Activated naive CD8-positive, alpha-beta T cell treated with anti-CD3 and anti-CD28 coated beads for 36 hours (primary cell): ENCODE measurements around the gene ADCK1. TPM values are rescaled to one million over a fixed set of nuclear protein-coding genes. Genes with fewer than 3 reads are reported as not detected.
"Not testable (repeated sequence)": the region's sequence is repeated elsewhere in the genome, so short reads cannot be mapped to it uniquely, and the experiment has no call there.

Experiments
- DNase-seq: peaks from one replicate; pipeline ENCODE4 v3.0.0; 2021
- H3K27ac Mint-ChIP-seq: one replicate; pipeline ENCODE4 v1.8.0; 2022; ENCODE audit warnings: mild to moderate bottlenecking, moderate library complexity, mixed read lengths
- H3K27me3 Mint-ChIP-seq: one replicate; pipeline ENCODE4 v1.8.0; 2022; ENCODE audit warnings: mild to moderate bottlenecking, mixed read lengths
- H3K36me3 Mint-ChIP-seq: one replicate; pipeline ENCODE4 v1.8.0; 2021; ENCODE audit warnings: mild to moderate bottlenecking, mixed read lengths
- H3K4me1 Mint-ChIP-seq: one replicate; pipeline ENCODE4 v1.8.0; 2021; ENCODE audit warnings: mixed read lengths
- H3K4me3 Mint-ChIP-seq: one replicate; pipeline ENCODE4 v1.8.0; 2022; ENCODE audit warnings: mild to moderate bottlenecking, moderate library complexity, mixed read lengths
- H3K9me3 Mint-ChIP-seq: one replicate; pipeline ENCODE4 v1.8.0; 2022; ENCODE audit warnings: mixed read lengths
- total RNA-seq, 2 experiments: library from RNA; stranded (reverse); gene quantifications; one replicate each; pipeline ENCODE4 v1.2.3, GENCODE V29; 2021

ADCK1 gene
- total RNA-seq, 2 experiments from 2014 or later, result 6.6 to 6.8 TPM

DNA sequence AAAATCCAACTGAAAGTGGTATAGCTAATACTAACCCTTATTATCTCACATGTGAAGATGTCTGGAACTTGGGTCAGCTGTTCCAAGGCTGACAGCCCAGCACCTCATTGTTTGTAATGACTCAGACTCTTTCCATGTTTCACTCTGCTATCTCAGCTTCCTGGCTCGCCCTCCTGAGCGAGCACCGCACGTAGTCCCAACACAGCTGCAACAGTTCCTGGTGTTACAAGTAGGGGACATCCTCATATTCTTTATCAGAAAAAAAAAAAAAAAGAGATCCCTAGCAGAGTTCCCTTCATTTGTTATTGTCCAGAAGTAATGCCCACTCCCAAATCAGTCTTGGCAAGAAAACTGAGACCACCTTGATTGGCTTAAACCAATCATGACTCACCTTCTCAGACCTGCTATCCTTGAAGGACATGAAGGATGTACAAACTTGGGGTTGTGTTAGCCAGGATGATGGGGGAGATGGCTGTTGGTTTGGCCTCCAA is 92.5 kb downstream of the ADCK1 start:
- Mint-ChIP-seq H3K27ac (no peak overlapping the region), H3K36me3 (peaks cover 34% of the 10 kb centered on the region), H3K9me3 (peaks cover 12% of the 10 kb centered on the region), H3K4me1 (no peaks in the 10 kb centered on the region), H3K4me3 (no peak overlapping the region), H3K27me3 (no peaks in the 10 kb centered on the region)
- no peak for DNase-seq

DNA sequence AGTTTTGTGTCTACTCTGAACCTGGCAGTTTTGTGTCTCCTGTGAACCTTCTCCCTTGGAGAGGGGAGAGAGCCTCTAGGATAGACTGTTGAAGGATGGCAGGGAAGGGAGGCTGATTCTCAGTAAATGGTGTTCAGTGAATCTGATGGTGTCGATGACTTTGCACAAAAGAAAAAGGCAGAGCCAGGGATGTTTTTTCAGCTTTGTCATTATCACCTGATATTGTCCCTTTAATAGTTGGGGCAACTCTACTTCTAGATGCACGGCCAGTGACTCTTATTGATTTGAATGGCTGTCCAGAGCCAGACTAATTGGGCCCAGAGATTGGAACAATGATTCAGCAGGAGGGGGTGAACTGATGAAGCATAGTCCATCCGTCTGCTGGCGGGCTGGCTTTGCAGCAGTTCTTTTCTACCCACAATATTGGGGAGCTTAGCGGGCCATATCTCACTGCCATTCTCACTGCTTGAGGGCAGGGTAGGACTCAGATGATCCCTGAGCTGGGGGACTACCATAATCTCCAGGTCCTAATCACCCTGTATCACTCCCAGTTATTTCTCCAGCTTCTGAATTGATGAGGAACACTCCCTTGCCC is 93.1 kb downstream of the ADCK1 start:
- H3K4me3 Mint-ChIP-seq, result no peak overlapping the region
- H3K36me3 Mint-ChIP-seq, result peaks cover 28% of the 10 kb centered on the region
- no peaks in the 10 kb centered on the region for H3K27me3 Mint-ChIP-seq
- no peak for DNase-seq
- no peak overlapping the region for H3K27ac Mint-ChIP-seq
- no peaks in the 10 kb centered on the region for H3K4me1 Mint-ChIP-seq
- peaks cover 10% of the 10 kb centered on the region for H3K9me3 Mint-ChIP-seq

DNA sequence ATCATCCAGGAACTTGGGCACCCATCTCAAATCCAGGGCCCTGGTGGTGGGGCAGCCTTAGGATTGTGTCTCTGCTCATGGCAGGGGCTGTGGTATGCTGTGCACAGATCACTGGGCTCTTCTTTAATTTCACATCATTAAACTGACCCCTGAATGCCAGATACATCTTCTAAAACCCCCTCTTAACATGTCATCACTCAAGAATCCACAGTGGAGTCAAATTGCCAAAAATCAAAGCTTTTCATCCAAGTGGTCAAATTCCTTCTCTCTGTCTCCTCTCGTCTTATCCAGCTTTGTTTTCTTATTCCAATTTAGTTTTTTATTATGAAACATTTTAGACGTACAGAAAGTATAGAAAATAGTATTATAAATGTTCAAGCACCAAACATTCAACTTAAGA is 97.5 kb downstream of the ADCK1 start:
- DNase-seq, result no peak
- H3K27ac Mint-ChIP-seq, result no peak overlapping the region

DNA sequence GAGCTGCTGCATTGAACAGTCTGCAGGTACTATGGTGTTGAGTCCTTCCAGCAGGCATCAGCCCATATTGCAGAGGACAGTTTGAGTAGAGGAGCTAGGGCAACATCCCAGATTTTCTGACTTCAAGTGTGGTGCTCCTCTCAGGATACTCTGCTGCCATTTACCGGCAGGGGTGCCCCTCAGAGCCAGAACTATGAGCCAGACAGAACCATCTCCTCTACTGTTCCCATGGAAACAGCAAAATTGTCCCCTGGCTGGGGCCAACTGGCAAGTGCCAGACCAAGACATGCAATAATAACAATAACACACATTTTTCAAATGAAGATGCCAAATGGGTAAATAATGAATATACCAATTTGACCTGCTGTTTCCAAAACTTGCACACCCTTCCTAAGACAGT is 102.9 kb downstream of the ADCK1 start:
- no peak overlapping the region for H3K27ac Mint-ChIP-seq
- DNase-seq, result no peak

More for the DNA sequence above, 97.5 kb downstream of the ADCK1 start:
- no peaks in the 10 kb centered on the region for H3K27me3 Mint-ChIP-seq
- no peak overlapping the region for H3K4me3 Mint-ChIP-seq
- no peaks in the 10 kb centered on the region for H3K9me3 Mint-ChIP-seq
- H3K4me1 Mint-ChIP-seq, result no peaks in the 10 kb centered on the region
- H3K36me3 Mint-ChIP-seq, result peaks cover 17% of the 10 kb centered on the region

DNA sequence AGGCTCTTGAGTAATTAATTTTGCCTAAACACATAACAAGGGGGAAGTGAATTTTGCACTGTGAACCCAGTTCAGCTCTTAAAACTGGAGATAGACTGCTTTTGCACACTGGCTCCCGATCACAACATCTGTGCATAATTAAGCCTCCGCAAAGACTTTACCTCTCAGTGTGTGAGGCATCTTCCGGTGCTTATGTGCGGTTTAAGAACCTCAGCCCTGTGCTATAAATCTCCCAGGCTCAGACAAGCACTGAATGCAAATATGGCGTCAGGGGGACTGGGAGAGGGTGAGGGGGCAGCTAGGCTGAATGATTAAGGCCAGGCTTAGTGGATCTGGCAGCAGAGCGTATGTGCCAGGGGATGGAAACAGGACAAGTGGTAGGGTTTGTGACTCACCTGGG is 103.3 kb downstream of the ADCK1 start:
- Mint-ChIP-seq H3K4me3 (no peak overlapping the region), H3K9me3 (no peaks in the 10 kb centered on the region), H3K27me3 (no peaks in the 10 kb centered on the region), H3K27ac (no peak overlapping the region), H3K36me3 (peaks cover 22% of the 10 kb centered on the region), H3K4me1 (no peaks in the 10 kb centered on the region)
- no peak for DNase-seq

More for the DNA sequence above, 102.9 kb downstream of the ADCK1 start:
- no peak overlapping the region for H3K4me3 Mint-ChIP-seq
- H3K36me3 Mint-ChIP-seq, result peaks cover 22% of the 10 kb centered on the region
- no peaks in the 10 kb centered on the region for H3K27me3 Mint-ChIP-seq
- no peaks in the 10 kb centered on the region for H3K4me1 Mint-ChIP-seq
- H3K9me3 Mint-ChIP-seq, result no peaks in the 10 kb centered on the region

DNA sequence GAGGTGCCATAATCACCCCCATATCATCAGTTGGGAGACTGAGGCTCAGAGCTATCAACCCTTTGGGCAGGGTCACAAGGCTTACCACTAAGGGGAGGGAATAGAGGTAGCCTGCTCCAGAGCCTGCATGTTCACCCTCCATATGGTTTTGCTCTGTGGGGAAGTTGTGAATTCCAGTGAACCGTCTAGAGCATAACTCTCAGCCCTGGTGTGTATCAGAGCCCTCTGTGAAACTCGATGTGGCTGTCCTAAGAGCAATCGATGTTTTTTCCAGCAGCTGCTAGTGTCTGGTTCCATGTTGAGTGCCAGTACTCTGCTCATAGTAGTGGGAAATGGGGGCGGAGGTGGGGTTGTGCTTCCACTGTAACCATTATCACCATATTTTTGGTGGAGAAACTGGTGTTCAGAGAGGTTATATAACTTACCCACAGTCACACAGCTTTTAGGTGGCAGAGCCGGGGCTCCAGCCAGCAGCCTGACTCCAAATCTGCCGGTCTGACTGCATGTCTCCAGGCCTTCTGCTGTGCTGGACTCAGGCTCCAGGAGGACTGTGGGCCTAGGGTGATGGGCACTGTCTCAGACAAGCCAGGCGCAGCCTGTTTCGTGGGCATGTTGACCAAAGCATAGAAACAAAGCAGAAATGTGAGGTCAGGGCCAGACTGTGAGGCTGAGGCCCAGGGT is 104.2 kb downstream of the ADCK1 start:
- H3K36me3 Mint-ChIP-seq, result peaks cover 21% of the 10 kb centered on the region
- no peaks in the 10 kb centered on the region for H3K4me1 Mint-ChIP-seq
- DNase-seq, result no peak
- H3K9me3 Mint-ChIP-seq, result no peaks in the 10 kb centered on the region
- H3K4me3 Mint-ChIP-seq, result no peak overlapping the region
- no peaks in the 10 kb centered on the region for H3K27me3 Mint-ChIP-seq
- no peak overlapping the region for H3K27ac Mint-ChIP-seq

DNA sequence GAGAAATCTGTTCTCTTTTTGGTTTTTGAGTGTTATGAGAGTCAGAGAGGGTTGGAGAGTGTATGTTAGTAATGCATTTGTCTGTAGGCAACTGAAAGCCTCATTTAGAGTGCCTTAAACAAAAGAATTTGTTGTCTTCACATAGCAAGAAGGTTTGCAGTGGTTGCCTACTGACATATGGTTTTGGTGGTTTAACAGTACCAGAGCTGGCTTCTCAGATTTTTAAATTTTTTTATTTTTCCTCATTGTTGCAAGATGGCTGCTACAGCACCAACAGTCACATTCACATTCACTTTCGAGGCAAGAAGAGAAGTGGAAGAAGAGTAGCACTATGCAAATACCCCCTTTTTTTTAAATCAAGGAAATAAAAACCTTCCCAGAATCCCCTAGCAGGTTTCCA is 106.5 kb downstream of the ADCK1 start:
- no peak overlapping the region for H3K27ac Mint-ChIP-seq
- H3K4me1 Mint-ChIP-seq, result no peaks in the 10 kb centered on the region
- H3K27me3 Mint-ChIP-seq, result no peaks in the 10 kb centered on the region
- peaks cover 12% of the 10 kb centered on the region for H3K36me3 Mint-ChIP-seq
- H3K4me3 Mint-ChIP-seq, result no peak overlapping the region
- H3K9me3 Mint-ChIP-seq, result no peaks in the 10 kb centered on the region
- no peak for DNase-seq

DNA sequence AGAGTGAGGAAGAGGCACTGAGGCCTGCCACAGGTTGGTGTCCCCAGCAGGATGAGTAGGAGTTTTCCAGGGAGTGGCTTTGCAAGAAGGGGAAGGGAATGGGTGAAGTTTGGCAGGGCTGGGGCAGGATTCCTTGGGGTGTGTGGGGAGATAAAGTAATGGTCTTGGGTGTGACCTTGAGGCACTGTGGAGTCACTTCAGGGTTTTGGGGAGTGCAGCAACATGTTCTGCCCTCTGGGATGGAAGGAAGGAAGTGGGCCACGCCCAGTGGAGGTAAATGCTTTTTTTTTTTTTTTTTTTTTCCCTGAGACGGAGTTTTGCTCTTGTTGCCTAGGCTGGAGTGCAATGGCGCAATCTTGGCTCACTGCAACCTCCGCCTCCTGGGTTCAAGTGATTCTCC is 108.9 kb downstream of the ADCK1 start:
- Mint-ChIP-seq H3K4me3 (no peak overlapping the region), H3K27me3 (no peaks in the 10 kb centered on the region), H3K36me3 (peaks cover 12% of the 10 kb centered on the region), H3K27ac (no peak overlapping the region), H3K9me3 (no peaks in the 10 kb centered on the region), H3K4me1 (no peaks in the 10 kb centered on the region)
- DNase-seq, result no peak

DNA sequence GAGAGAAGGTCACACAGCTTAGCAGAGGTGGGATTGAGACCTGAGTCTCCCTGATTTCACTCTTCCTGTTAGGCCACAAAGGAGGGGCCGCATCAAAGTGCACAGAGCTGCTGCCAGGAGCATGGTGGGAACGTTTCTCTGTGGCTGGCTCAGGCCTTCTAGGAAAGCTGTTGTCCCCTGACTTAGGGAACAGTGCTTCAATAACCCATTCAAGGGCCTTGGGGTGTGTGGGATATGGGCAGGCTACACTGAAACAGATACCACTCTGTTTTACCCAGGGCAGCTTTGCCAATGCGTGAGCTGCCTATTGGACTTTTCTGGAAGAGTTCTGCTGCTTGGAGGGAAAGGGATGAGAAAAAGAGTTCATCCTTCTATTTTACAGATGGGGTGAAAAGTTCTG is 110.0 kb downstream of the ADCK1 start:
- no peak for DNase-seq
- Mint-ChIP-seq H3K27ac (no peak overlapping the region), H3K36me3 (peaks cover 17% of the 10 kb centered on the region), H3K4me3 (no peak overlapping the region), H3K4me1 (no peaks in the 10 kb centered on the region), H3K27me3 (no peaks in the 10 kb centered on the region), H3K9me3 (no peaks in the 10 kb centered on the region)

DNA sequence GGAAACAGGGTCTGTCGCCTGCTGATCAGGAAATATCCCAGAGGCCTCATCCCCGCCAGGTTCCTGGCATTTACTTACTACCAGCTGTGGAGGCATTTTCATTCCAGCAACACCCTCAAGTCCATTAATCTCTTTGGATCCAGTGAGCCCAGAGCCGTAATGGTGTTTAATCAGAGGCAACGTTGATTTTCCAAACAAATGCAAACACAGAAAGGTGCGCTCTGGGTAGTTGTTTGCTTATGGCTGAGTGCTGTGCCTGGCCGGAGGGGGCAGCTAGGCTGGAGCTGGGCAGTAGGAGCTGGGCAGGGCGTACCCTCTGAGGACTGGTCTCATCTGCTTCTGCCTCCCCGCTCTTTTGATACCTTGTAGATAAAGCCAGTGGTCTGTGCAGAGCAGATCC is 110.6 kb downstream of the ADCK1 start:
- H3K27ac Mint-ChIP-seq, result no peak overlapping the region
- H3K4me3 Mint-ChIP-seq, result no peak overlapping the region
- H3K36me3 Mint-ChIP-seq, result peaks cover 21% of the 10 kb centered on the region
- DNase-seq, result no peak
- no peaks in the 10 kb centered on the region for H3K9me3 Mint-ChIP-seq
- no peaks in the 10 kb centered on the region for H3K4me1 Mint-ChIP-seq
- H3K27me3 Mint-ChIP-seq, result no peaks in the 10 kb centered on the region

DNA sequence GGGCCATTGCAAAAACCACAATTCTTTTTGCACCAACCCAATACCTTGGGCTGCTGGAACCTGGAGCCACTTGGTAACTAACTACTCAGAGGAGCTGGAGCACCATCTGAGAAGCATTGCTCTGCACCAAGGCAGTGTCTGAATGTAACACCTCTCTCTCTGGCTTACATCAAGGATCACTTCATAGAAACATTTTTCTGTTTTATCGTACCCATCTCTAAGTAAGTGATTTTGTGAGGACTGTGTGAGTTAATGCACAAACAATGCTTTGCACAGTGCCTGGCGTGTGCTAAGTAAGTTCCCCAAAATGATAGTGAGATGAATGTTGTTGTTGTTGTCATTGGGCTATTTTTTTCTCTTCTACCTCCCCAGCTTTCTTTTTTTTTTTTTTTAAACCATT is 111.4 kb downstream of the ADCK1 start:
- H3K36me3 Mint-ChIP-seq, result peaks cover 15% of the 10 kb centered on the region
- no peaks in the 10 kb centered on the region for H3K4me1 Mint-ChIP-seq
- no peak for DNase-seq
- H3K27me3 Mint-ChIP-seq, result no peaks in the 10 kb centered on the region
- H3K9me3 Mint-ChIP-seq, result no peaks in the 10 kb centered on the region
- no peak overlapping the region for H3K4me3 Mint-ChIP-seq
- no peak overlapping the region for H3K27ac Mint-ChIP-seq

DNA sequence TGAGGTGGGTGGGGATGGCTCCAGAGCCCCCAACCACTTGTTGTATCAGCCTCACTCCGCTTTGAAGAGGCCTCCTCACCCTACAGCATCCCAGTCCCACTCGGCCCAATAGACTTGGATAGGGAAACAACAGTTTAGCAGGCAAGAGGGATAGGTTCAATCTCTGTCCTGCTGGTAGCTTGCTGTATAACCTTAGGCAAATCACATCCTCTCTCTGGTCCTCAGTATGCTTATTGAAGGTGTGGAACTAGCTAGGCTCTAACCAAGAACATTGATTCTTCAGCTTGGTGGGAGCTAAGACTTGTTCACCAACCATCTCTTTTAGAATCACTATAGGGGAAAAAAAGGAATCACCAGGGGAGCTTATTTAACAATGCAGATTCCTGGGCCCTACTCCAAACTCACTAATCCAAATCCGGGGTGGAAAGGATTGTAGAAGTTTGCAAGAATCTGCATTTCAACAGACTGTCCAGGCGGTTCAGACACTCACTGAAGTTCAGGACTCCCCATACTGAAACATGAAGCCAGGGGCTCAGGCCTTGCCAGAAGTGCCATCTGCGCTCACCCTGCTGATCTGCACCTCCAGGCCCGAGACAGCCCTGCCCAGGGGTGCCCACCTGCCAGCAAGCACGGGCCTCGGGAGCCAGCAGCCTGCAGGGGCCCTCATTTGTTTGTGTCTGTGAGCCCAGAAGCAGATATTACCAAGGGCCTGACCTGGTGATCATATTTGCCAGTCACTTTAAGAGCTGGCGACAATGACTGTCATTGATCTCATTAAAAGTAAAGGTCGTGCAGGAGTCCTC is 113.0 kb downstream of the ADCK1 start:
- no peak for DNase-seq
- H3K4me3 Mint-ChIP-seq, result no peak overlapping the region
- no peaks in the 10 kb centered on the region for H3K27me3 Mint-ChIP-seq
- no peak overlapping the region for H3K27ac Mint-ChIP-seq
- H3K36me3 Mint-ChIP-seq, result peaks cover 16% of the 10 kb centered on the region
- H3K9me3 Mint-ChIP-seq, result no peaks in the 10 kb centered on the region
- no peaks in the 10 kb centered on the region for H3K4me1 Mint-ChIP-seq

DNA sequence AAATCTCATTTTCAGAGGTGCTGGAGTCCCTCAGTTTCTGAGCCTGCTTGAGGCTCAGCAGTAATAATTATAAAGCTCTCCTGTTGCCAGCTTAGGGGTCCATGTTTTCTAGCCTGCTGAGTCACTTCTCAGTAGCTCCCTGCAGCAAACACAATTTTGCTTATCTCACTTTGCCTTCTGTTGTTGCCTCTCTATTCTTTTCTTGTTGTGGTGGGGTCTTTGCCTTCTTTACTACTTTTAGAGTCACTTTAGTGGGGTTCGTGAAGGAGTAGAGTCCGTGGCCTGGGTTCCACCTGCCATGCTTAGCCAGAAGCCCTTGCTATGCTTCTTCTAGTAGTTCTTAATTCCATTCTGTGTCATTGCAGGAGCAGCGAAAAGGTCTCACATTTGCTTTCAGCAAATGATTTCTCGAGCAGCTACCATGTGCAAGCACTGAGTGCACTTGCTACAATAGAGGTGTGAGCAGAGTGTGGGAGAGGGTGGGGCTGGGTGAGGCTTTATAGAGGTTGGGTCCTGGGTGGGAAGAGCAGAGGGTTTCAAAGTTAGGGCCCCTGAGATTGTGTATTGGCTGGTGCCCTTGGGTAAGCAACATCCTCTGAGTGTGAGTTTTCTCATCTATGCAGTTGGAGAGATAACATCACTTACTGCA is 114.3 kb downstream of the ADCK1 start:
- H3K36me3 Mint-ChIP-seq, result peaks cover 19% of the 10 kb centered on the region
- no peaks in the 10 kb centered on the region for H3K9me3 Mint-ChIP-seq
- DNase-seq, result no peak
- H3K4me1 Mint-ChIP-seq, result no peaks in the 10 kb centered on the region
- no peak overlapping the region for H3K4me3 Mint-ChIP-seq
- H3K27me3 Mint-ChIP-seq, result no peaks in the 10 kb centered on the region
- H3K27ac Mint-ChIP-seq, result no peak overlapping the region

DNA sequence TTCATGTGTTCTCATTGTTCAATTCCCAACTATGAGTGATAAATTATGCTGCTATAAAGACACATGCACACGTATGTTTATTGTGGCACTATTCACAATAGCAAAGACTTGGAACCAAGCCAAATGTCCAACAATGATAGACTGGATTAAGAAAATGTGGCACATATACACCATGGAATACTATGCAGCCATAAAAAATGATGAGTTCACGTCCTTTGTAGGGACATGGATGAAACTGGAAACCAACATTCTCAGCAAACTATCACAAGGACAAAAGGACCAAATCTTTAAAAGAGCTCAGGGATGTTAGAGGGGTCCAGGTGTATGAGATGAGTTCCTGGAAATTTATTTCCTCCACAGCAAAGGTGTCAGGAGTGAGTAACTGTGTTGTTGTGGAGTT is 115.5 kb downstream of the ADCK1 start:
- peaks cover 25% of the 10 kb centered on the region for H3K36me3 Mint-ChIP-seq
- H3K27ac Mint-ChIP-seq, H3K4me1 Mint-ChIP-seq, H3K9me3 Mint-ChIP-seq, H3K4me3 Mint-ChIP-seq, DNase-seq, H3K27me3 Mint-ChIP-seq: not testable (repeated sequence)
